RWPE2 (cell line): Measurements from ENCODE around the gene ELK3.

Experiments used
- ATAC-seq: fragments of 200-7000 bp; cut with Tn5 transposase; 3 replicates; pipeline ENCODE4 v1.9.1; 2021; ENCODE audit warnings: low read depth
- DNase-seq: peaks from one replicate; pipeline ENCODE4 v3.0.0-alpha.2; 2020; ENCODE audit warnings: low spot score
- H3K27ac ChIP-seq: fragments of 450-650 bp; 2 replicates; pipeline ENCODE4 v1.5.1; 2017; ENCODE audit warnings: mild to moderate bottlenecking; ENCODE audit not compliant: poor library complexity, severe bottlenecking
- H3K27me3 ChIP-seq: fragments of 250-450 bp; sonication (Bioruptor Pico); 2 replicates; pipeline ENCODE4 v1.5.1; 2021; ENCODE audit warnings: mild to moderate bottlenecking, moderate library complexity; ENCODE audit not compliant: insufficient read depth, poor library complexity, severe bottlenecking
- H3K36me3 ChIP-seq: fragments of 250-450 bp; sonication (Bioruptor Pico); 2 replicates; pipeline ENCODE4 v1.5.1; 2020; ENCODE audit warnings: low read depth, mild to moderate bottlenecking, moderate library complexity
- H3K4me1 ChIP-seq: fragments of 250-450 bp; sonication (Bioruptor Pico); 2 replicates; pipeline ENCODE4 v1.5.1; 2021; ENCODE audit warnings: mild to moderate bottlenecking, moderate library complexity; ENCODE audit not compliant: insufficient read depth, poor library complexity, severe bottlenecking
- H3K4me3 ChIP-seq: fragments of 250-450 bp; sonication (Bioruptor Pico); 2 replicates; pipeline ENCODE4 v1.5.1; 2021; ENCODE audit warnings: mild to moderate bottlenecking, moderate library complexity; ENCODE audit not compliant: severe bottlenecking
- H3K9me3 ChIP-seq: fragments of 250-450 bp; sonication (Bioruptor Pico); 2 replicates; pipeline ENCODE4 v1.5.1; 2021; ENCODE audit warnings: mild to moderate bottlenecking, moderate library complexity; ENCODE audit not compliant: severe bottlenecking
- CTCF ChIP-seq: fragments of 450-650 bp; IDR thresholded peaks from one replicate; pipeline ENCODE4 v1.5.1; 2017; ENCODE audit warnings: mild to moderate bottlenecking, moderate library complexity; ENCODE audit not compliant: poor library complexity, severe bottlenecking

The ELK3 gene

GRCh38 chr12:96227365-96228106, 33.4 kb downstream of the ELK3 start:
- Histone ChIP-seq H3K36me3 (peaks cover 85% of the 10 kb centered on the region), H3K27ac (peak overlapping the region; percentile 57), H3K9me3 (no peaks in the 10 kb centered on the region), H3K4me1 (peaks cover 18% of the 10 kb centered on the region), H3K27me3 (no peaks in the 10 kb centered on the region), H3K4me3 (no peak overlapping the region)
- DNase-seq: peak; percentile 42
- TF ChIP-seq CTCF: no peak
- no peak for ATAC-seq

GRCh38 chr12:96228566-96229248, 34.5 kb downstream of the ELK3 start:
- H3K4me1 ChIP-seq: peaks cover 18% of the 10 kb centered on the region
- no peaks in the 10 kb centered on the region for H3K27me3 ChIP-seq
- no peak for TF ChIP-seq CTCF
- no peak overlapping the region for H3K4me3 ChIP-seq
- no peaks in the 10 kb centered on the region for H3K9me3 ChIP-seq
- peaks cover 81% of the 10 kb centered on the region for H3K36me3 ChIP-seq
- DNase-seq (peak; percentile 12), ATAC-seq (peak; percentile 24)
- H3K27ac ChIP-seq: peak overlapping the region; percentile 57

GRCh38 chr12:96230646-96231045, 36.5 kb downstream of the ELK3 start:
- TF ChIP-seq CTCF: no peak
- Histone ChIP-seq H3K9me3 (no peaks in the 10 kb centered on the region), H3K27me3 (no peaks in the 10 kb centered on the region), H3K27ac (no peak overlapping the region), H3K4me1 (peaks cover 18% of the 10 kb centered on the region), H3K4me3 (no peak overlapping the region), H3K36me3 (peaks cover 67% of the 10 kb centered on the region)
- ATAC-seq: no peak
- DNase-seq: peak; percentile 25

GRCh38 chr12:96233168-96233567, 39.0 kb downstream of the ELK3 start:
- Histone ChIP-seq H3K27ac (no peak overlapping the region), H3K36me3 (peaks cover 61% of the 10 kb centered on the region), H3K27me3 (no peaks in the 10 kb centered on the region), H3K4me3 (no peak overlapping the region), H3K4me1 (peaks cover 32% of the 10 kb centered on the region), H3K9me3 (no peaks in the 10 kb centered on the region)
- DNase-seq: peak; percentile 6
- no peak for TF ChIP-seq CTCF
- ATAC-seq: no peak
